Measurements from ENCODE around the gene ROR2. TPM values are rescaled to one million over a fixed set of nuclear protein-coding genes. Genes with fewer than 3 reads are reported as not detected.
"Not testable (repeated sequence)": the region's sequence is repeated elsewhere in the genome, so short reads cannot be mapped to it uniquely, and the experiment has no call there.

ROR2 gene
- total and polyA plus RNA-seq, 4 donors, result 0.13 to 0.84 (median 0.52) TPM

GRCh38 chr9:91634832-91635231 is 315.2 kb downstream of the ROR2 start:
- H3K27me3 ChIP-seq (ENCODE audit: control insufficient read depth in 4 of 4, insufficient read depth in 4 of 4, low read length in 3 of 4), result not testable (repeated sequence)
- 91% methylated on average over 7 of the region's 7 CpGs for WGBS

GRCh38 chr9:91629718-91630117 is 320.3 kb downstream of the ROR2 start:
- H3K36me3 ChIP-seq (ENCODE audit: control insufficient read depth in 4 of 4, insufficient read depth in 3 of 4, low read depth in 1 of 4, low read length in 3 of 4), result no peaks in the 10 kb centered on the region
- H3K4me3 ChIP-seq (ENCODE audit: low read depth in 1 of 3, low read length in 3 of 3), result no peak overlapping the region
- H3K27ac ChIP-seq (ENCODE audit: low read depth in 1 of 2, low read length in 2 of 2), result no peak overlapping the region
- DNase-seq (ENCODE audit: low spot score), result no peak
- TF ChIP-seq EGR1 (IDR thresholded peaks at IDR 0.05; ENCODE audit: low read depth in 2 of 2) (no peak), NR2F2 (IDR thresholded peaks at IDR 0.05) (no peak), MAX (IDR thresholded peaks at IDR 0.05) (no peak), REST (IDR thresholded peaks at IDR 0.05) (no peak), GABPA (IDR thresholded peaks at IDR 0.05 in 1 of 2, conservative IDR thresholded peaks at IDR 0.05 in 1 of 2) (no peak), SP1 (IDR thresholded peaks at IDR 0.05) (no peak), ZBTB33 (IDR thresholded peaks at IDR 0.05) (no peak), HNF4A (conservative IDR thresholded peaks at IDR 0.05) (no peak), FOXA2 (IDR thresholded peaks at IDR 0.05) (no peak), ATF3 (IDR thresholded peaks at IDR 0.05) (no peak), RAD21 (IDR thresholded peaks at IDR 0.05) (no peak), CTCF (IDR thresholded peaks at IDR 0.05; ENCODE audit: low read depth, low read length, missing input control) (no peak), HNF4G (IDR thresholded peaks at IDR 0.05) (no peak)
- H3K9me3 ChIP-seq (ENCODE audit: control insufficient read depth in 4 of 4, low read length in 3 of 4), result peaks cover 0 to 3% (median under 1%) of the 10 kb centered on the region in 4 donors
- H3K9ac ChIP-seq (ENCODE audit: low read depth in 1 of 2, low read length in 2 of 2), result no peak overlapping the region
- no peaks in the 10 kb centered on the region for H3K27me3 ChIP-seq (ENCODE audit: control insufficient read depth in 4 of 4, insufficient read depth in 4 of 4, low read length in 3 of 4)
- no peaks in the 10 kb centered on the region for H3K4me1 ChIP-seq (ENCODE audit: control insufficient read depth in 4 of 4, insufficient read depth in 4 of 4, low read length in 3 of 4)

More at GRCh38 chr9:91634832-91635231, 315.2 kb downstream of the ROR2 start:
- not testable (repeated sequence) for H3K4me3 ChIP-seq (ENCODE audit: low read depth in 1 of 3, low read length in 3 of 3); DNase-seq (ENCODE audit: low spot score); H3K4me1 ChIP-seq (ENCODE audit: control insufficient read depth in 4 of 4, insufficient read depth in 4 of 4, low read length in 3 of 4); H3K9ac ChIP-seq (ENCODE audit: low read depth in 1 of 2, low read length in 2 of 2); H3K36me3 ChIP-seq (ENCODE audit: control insufficient read depth in 4 of 4, insufficient read depth in 3 of 4, low read depth in 1 of 4, low read length in 3 of 4); H3K27ac ChIP-seq (ENCODE audit: low read depth in 1 of 2, low read length in 2 of 2); H3K9me3 ChIP-seq (ENCODE audit: control insufficient read depth in 4 of 4, low read length in 3 of 4)

All from liver (tissue), 9 donors.